Left renal pelvis (tissue), 4 donors: ENCODE data around the gene PKHD1. TPM values are rescaled to one million over a fixed set of nuclear protein-coding genes. Genes with fewer than 3 reads are reported as not detected.
"Not testable (repeated sequence)": the region's sequence is repeated elsewhere in the genome, so short reads cannot be mapped to it uniquely, and the experiment has no call there.

Experiments
- DNase-seq, 4 donors: peaks; one replicate each; pipeline ENCODE4 v3.0.0-alpha.2; 2013; ENCODE audit warnings: low read depth in 4 of 4, low spot score in 3 of 4
- polyA plus RNA-seq, 4 donors: library from polyadenylated mRNA; unstranded; fragments of 120-200 nt; gene quantifications; one replicate each; pipeline ENCODE4 v1.2.1, GENCODE V29; 2013; ENCODE audit not compliant: insufficient read length in 4 of 4

The PKHD1 gene
- polyA plus RNA-seq, 4 donors = 0.41 to 23.8 (median 20.8) TPM

GRCh38 chr6:51866867-51867266, 220.5 kb downstream of the PKHD1 start:
- no peak for DNase-seq

- DNase-seq = no peak
Measured at GRCh38 chr6:51865996-51866395, 221.4 kb downstream of the PKHD1 start.

GRCh38 chr6:51865176-51865575, 222.2 kb downstream of the PKHD1 start:
- no peak for DNase-seq

- DNase-seq = no peak
Measured at GRCh38 chr6:51857134-51857533, 230.3 kb downstream of the PKHD1 start.

- DNase-seq = no peak
Measured at GRCh38 chr6:51856508-51856907, 230.9 kb downstream of the PKHD1 start.

GRCh38 chr6:51855310-51856082, 231.9 kb downstream of the PKHD1 start:
- peak in 2 of 4 donors; percentile 45 to 55 for DNase-seq

GRCh38 chr6:51854876-51855275, 232.5 kb downstream of the PKHD1 start:
- no peak for DNase-seq

- no peak for DNase-seq
Measured at GRCh38 chr6:51854347-51854746, 233.1 kb downstream of the PKHD1 start.

- DNase-seq = not testable (repeated sequence)
Measured at GRCh38 chr6:51853109-51853508, 234.3 kb downstream of the PKHD1 start.

GRCh38 chr6:51846531-51846930, 240.9 kb downstream of the PKHD1 start:
- no peak for DNase-seq

GRCh38 chr6:51844336-51844735, 243.1 kb downstream of the PKHD1 start:
- no peak for DNase-seq

GRCh38 chr6:51843456-51844056, 243.9 kb downstream of the PKHD1 start:
- DNase-seq = no peak

GRCh38 chr6:51842804-51843378, 244.5 kb downstream of the PKHD1 start:
- no peak for DNase-seq

GRCh38 chr6:51842061-51842803, 245.2 kb downstream of the PKHD1 start:
- no peak for DNase-seq

- DNase-seq = no peak
Measured at GRCh38 chr6:51841626-51842025, 245.8 kb downstream of the PKHD1 start.

- no peak for DNase-seq
Measured at GRCh38 chr6:51839726-51840374, 247.6 kb downstream of the PKHD1 start.

GRCh38 chr6:51830666-51831065, 256.7 kb downstream of the PKHD1 start:
- DNase-seq = no peak

- no peak for DNase-seq
Measured at GRCh38 chr6:51827580-51827979, 259.8 kb downstream of the PKHD1 start.

- no peak for DNase-seq
Measured at GRCh38 chr6:51824940-51825339, 262.5 kb downstream of the PKHD1 start.

GRCh38 chr6:51820555-51820954, 266.9 kb downstream of the PKHD1 start:
- no peak for DNase-seq

- DNase-seq = no peak
Measured at GRCh38 chr6:51818520-51819022, 268.8 kb downstream of the PKHD1 start.
